CD4-positive, CD25-positive, alpha-beta regulatory T cell (primary cell): Measurements from ENCODE around the gene SLC38A10. TPM values are rescaled to one million over a fixed set of nuclear protein-coding genes. Genes with fewer than 3 reads are reported as not detected.

Experiments
- ATAC-seq, 2 donors: fragments of 150-1000 bp; cut with Tn5 transposase; one replicate each; pipeline ENCODE4 v1.10.0; 2021; ENCODE audit warnings: low read depth in 2 of 2, moderate number of reproducible peaks in 2 of 2, moderate library complexity in 1 of 2
- DNase-seq, 3 donors: peaks; one replicate each; pipeline versions ENCODE4 v3.0.0 to v3.0.0-alpha.2; 2012 to 2022; ENCODE audit warnings: mixed read lengths in 1 of 3
- H3K27ac ChIP-seq: one replicate; pipeline ENCODE4 v1.7.0; 2013; ENCODE audit warnings: mild to moderate bottlenecking, low read length; ENCODE audit not compliant: insufficient read depth, poor library complexity, severe bottlenecking
- H3K27me3 ChIP-seq: one replicate; pipeline ENCODE4 v1.7.0; 2013; ENCODE audit warnings: low read length; ENCODE audit not compliant: control insufficient read depth, insufficient read depth
- H3K36me3 ChIP-seq: one replicate; pipeline ENCODE4 v1.7.0; 2013; ENCODE audit warnings: mild to moderate bottlenecking, low read length, moderate library complexity; ENCODE audit not compliant: control insufficient read depth, insufficient read depth
- H3K4me1 ChIP-seq: 2 replicates; pipeline ENCODE4 v1.7.0; 2013; ENCODE audit warnings: mild to moderate bottlenecking, low read length; ENCODE audit not compliant: insufficient read depth, control insufficient read depth, poor library complexity, severe bottlenecking
- H3K4me3 ChIP-seq: one replicate; pipeline ENCODE4 v1.7.0; 2013; ENCODE audit warnings: low read depth, mild to moderate bottlenecking, low read length, moderate library complexity
- H3K9me3 ChIP-seq, 2 experiments: 1 replicate in 1 of 2; 2 replicates in 1 of 2; pipeline ENCODE4 v1.7.0; 2013; ENCODE audit warnings: low read length in 2 of 2, mild to moderate bottlenecking in 1 of 2, moderate library complexity in 1 of 2; ENCODE audit not compliant: control insufficient read depth in 2 of 2
- H3K27ac Mint-ChIP-seq, 3 donors: one replicate each; pipeline ENCODE4 v1.8.0; 2020 to 2022; ENCODE audit warnings: mild to moderate bottlenecking in 3 of 3, mixed read lengths in 3 of 3, moderate library complexity in 2 of 3
- H3K27me3 Mint-ChIP-seq: one replicate; pipeline ENCODE4 v1.8.0; 2022; ENCODE audit warnings: mild to moderate bottlenecking, mixed read lengths
- H3K36me3 Mint-ChIP-seq: one replicate; pipeline ENCODE4 v1.8.0; 2020; ENCODE audit warnings: mixed read lengths
- H3K4me1 Mint-ChIP-seq, 4 donors: one replicate each; pipeline ENCODE4 v1.8.0; 2020 to 2022; ENCODE audit warnings: mixed read lengths in 4 of 4, mild to moderate bottlenecking in 1 of 4
- H3K4me3 Mint-ChIP-seq, 4 donors: one replicate each; pipeline ENCODE4 v1.8.0; 2020 to 2022; ENCODE audit warnings: mild to moderate bottlenecking in 4 of 4, mixed read lengths in 4 of 4, moderate library complexity in 3 of 4
- H3K9me3 Mint-ChIP-seq, 7 donors: one replicate each; pipeline ENCODE4 v1.8.0; 2020 to 2022; ENCODE audit warnings: mixed read lengths in 7 of 7, mild to moderate bottlenecking in 3 of 7, moderate library complexity in 2 of 7
- polyA plus RNA-seq, 4 donors: library from polyadenylated mRNA; unstranded; fragments of 300-500 nt; fragmentation: Illumina TruSeq; gene quantifications; one replicate each; pipeline ENCODE4 v1.2.3, GENCODE V29; 2021
- total RNA-seq: library from RNA; stranded (reverse); gene quantifications from one replicate; pipeline ENCODE4 v1.2.3, GENCODE V29; 2022

SLC38A10 gene
- total and polyA plus RNA-seq, 5 donors from 2014 or later, result 38.2 to 66.3 (median 50.1) TPM

GRCh38 chr17:81235822-81236740 lies 59.0 kb downstream of the SLC38A10 start:
- Histone ChIP-seq H3K4me3 (no peak overlapping the region), H3K4me1 (peaks cover 33% of the 10 kb centered on the region), H3K9me3 (no peaks in the 10 kb centered on the region), H3K27me3 (no peaks in the 10 kb centered on the region), H3K27ac (no peak overlapping the region), H3K36me3 (peaks cover 5% of the 10 kb centered on the region)
- H3K9me3 Mint-ChIP-seq, result no peaks in the 10 kb centered on the region
- peak overlapping the region in 1 of 3 donors; percentile 90 for H3K27ac Mint-ChIP-seq
- DNase-seq (no peak), ATAC-seq (no peak)
- H3K4me1 Mint-ChIP-seq, result peaks cover 5 to 36% (median 23%) of the 10 kb centered on the region in 4 donors
- peak overlapping the region in 3 of 4 donors; percentile 47 to 69 (median 52) for H3K4me3 Mint-ChIP-seq
- no peaks in the 10 kb centered on the region for H3K27me3 Mint-ChIP-seq
- H3K36me3 Mint-ChIP-seq, result peaks cover 10% of the 10 kb centered on the region

DNA sequence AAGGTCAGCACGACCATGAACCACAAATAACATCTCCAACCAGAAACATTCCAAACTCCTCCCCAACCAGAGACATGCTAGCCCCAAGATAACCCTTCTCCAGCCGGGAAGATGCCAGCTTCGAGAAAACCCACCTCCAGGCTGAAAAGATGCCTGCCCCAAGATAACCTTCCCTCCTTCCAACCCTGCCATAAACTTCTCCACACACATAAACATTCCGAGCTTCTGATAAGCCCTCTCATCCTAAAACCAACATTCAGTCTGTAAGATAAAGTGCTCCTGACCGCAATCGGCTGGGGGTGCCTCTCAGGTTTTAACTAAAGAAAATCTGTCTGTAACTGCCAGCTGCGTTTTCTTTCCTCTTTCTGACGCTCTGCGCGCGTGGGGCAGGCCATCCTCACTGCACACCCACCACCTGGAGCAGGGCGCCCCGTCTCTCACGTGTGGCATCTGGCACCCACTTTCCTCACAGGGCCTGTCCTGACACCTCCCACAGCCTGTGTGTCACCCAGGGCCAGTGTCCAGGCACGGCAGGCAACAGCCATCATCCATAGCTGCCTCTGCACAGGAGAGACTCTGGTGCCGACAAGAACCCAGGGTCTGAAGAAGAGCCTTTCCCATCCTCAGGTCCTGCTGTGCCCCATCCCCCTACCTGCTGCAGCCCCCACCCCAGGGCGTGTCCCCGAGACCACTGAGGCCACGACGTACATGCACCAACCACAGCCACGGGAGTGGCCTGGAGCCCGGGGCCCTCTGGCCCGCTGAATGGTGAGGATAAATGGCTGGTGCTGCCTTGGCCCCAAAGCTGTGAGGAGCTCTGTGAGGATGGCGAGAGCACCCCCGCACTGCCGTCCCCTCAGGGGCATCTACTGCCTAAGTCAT lies 59.9 kb downstream of the SLC38A10 start:
- peak overlapping the region in 2 of 4 donors; percentile 19 to 59 for H3K4me3 Mint-ChIP-seq
- Histone ChIP-seq H3K27ac (no peak overlapping the region), H3K4me3 (no peak overlapping the region), H3K4me1 (peaks cover 27% of the 10 kb centered on the region), H3K9me3 (no peaks in the 10 kb centered on the region), H3K27me3 (no peaks in the 10 kb centered on the region), H3K36me3 (peaks cover 13% of the 10 kb centered on the region)
- peaks cover 5 to 30% (median 19%) of the 10 kb centered on the region in 4 donors for H3K4me1 Mint-ChIP-seq
- DNase-seq (no peak), ATAC-seq (no peak)
- H3K27ac Mint-ChIP-seq, result peak overlapping the region in 2 of 3 donors; percentile 56 to 95
- H3K27me3 Mint-ChIP-seq, result no peaks in the 10 kb centered on the region
- H3K9me3 Mint-ChIP-seq, result no peaks in the 10 kb centered on the region
- H3K36me3 Mint-ChIP-seq, result peaks cover 12% of the 10 kb centered on the region

GRCh38 chr17:81234506-81234855 lies 60.6 kb downstream of the SLC38A10 start:
- no peaks in the 10 kb centered on the region for H3K9me3 ChIP-seq
- no peak for ATAC-seq
- no peaks in the 10 kb centered on the region for H3K27me3 ChIP-seq
- Mint-ChIP-seq H3K4me1 (peaks cover 5 to 28% (median 21%) of the 10 kb centered on the region in 4 donors), H3K4me3 (peak overlapping the region in 2 of 4 donors; percentile 19 to 59), H3K36me3 (peaks cover 19% of the 10 kb centered on the region), H3K27me3 (no peaks in the 10 kb centered on the region), H3K27ac (peak overlapping the region in 1 of 3 donors; percentile 56), H3K9me3 (no peaks in the 10 kb centered on the region)
- H3K27ac ChIP-seq, result no peak overlapping the region
- DNase-seq, result no peak
- peaks cover 17% of the 10 kb centered on the region for H3K36me3 ChIP-seq
- H3K4me3 ChIP-seq, result no peak overlapping the region
- peaks cover 21% of the 10 kb centered on the region for H3K4me1 ChIP-seq

DNA sequence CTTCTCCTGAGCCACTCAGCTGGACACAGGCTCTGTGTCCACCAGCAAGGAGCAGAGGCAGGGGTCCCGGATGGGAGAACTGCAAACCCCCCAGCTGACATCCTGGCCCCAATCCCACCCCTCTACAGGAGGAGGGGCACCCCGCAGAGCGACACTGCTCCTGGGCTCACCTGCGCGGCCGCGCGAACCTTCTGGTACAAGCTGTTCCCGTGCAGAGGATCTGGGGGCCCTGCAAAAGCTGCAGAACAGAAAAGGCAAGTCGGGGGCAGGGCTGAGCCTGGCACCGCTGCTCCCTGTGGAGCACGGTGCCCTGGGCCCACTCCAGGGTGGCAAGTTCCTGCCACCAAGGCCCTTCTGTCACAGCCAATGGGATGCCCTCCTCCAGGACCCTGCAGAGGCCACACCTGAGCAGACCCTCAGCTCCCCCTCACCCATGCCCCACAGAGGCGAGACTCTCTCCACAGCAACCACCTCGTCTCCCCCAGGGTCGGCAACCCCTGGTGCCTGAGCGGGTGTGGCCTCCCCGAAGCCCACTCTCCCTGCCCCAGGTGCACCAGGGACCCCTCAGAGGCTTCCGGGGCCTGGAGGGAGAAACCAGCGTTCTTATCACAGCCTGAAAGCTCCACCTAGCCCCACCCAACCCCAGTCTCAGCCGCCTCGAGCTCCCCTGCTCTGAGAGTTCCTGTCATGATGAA lies 61.1 kb downstream of the SLC38A10 start:
- Histone ChIP-seq H3K27me3 (no peaks in the 10 kb centered on the region), H3K9me3 (no peaks in the 10 kb centered on the region), H3K4me3 (no peak overlapping the region), H3K27ac (no peak overlapping the region), H3K36me3 (peaks cover 17% of the 10 kb centered on the region), H3K4me1 (peaks cover 21% of the 10 kb centered on the region)
- Mint-ChIP-seq H3K27ac (no peak overlapping the region), H3K4me1 (peaks cover 2 to 24% (median 20%) of the 10 kb centered on the region in 4 donors), H3K9me3 (no peaks in the 10 kb centered on the region), H3K36me3 (peaks cover 19% of the 10 kb centered on the region), H3K27me3 (no peaks in the 10 kb centered on the region), H3K4me3 (no peak overlapping the region)
- DNase-seq (no peak), ATAC-seq (no peak)

DNA sequence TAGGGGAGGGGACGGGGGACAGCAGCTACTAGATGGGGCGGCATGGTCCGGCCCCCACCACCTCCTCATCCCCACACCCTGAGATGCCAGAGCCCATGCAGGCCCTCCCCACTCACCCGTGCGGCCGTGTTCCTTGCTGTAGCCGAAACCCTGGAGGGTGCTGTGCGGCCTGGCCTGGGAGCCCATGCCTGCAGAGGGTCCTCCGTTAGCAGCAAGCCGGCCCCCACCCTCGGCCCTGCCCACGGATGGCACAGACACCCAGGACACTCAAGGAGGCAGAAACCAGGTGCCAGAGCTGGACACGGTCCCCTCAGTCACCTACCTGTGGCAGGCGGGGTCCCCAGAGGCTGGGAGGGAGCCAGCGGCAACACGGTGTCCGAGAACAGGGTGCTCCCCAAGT lies 61.8 kb downstream of the SLC38A10 start:
- Mint-ChIP-seq H3K27ac (no peak overlapping the region), H3K4me1 (peaks cover 0 to 22% (median 19%) of the 10 kb centered on the region in 4 donors), H3K4me3 (no peak overlapping the region), H3K9me3 (no peaks in the 10 kb centered on the region), H3K36me3 (peaks cover 21% of the 10 kb centered on the region), H3K27me3 (no peaks in the 10 kb centered on the region)
- DNase-seq (no peak), ATAC-seq (no peak)
- Histone ChIP-seq H3K27ac (no peak overlapping the region), H3K9me3 (no peaks in the 10 kb centered on the region), H3K4me3 (no peak overlapping the region), H3K36me3 (peaks cover 17% of the 10 kb centered on the region), H3K27me3 (no peaks in the 10 kb centered on the region), H3K4me1 (peaks cover 19% of the 10 kb centered on the region)

DNA sequence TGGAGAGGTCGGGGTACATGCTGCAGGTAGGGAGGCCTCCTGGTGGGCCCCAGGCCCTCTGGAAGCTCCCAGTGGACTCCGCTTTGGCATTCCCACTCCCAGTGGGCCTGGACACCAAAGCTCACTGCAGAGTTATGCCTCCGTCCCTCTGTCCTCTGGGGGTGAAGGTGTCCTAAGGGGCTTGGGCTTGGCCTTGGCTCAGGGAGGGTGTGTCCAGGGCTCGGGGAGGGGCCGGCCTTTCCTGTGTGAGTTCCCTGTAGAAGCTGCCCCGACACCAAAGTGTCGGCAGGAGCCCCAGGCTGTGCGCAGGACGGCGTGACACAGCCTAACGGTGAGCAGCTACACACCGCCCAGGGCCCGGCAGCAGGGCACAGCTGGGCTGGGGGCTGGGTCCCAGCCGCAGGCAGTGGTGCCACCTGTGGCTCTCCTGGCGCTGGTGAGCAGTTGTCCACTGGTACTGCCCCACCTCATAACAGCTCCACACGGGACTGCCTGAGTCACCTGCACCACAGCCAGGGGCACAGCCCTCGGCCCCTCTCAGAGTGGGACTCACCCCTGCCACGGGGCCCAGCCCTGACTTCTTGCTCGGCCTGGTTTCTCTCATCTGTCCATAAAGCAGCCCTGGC lies 62.4 kb downstream of the SLC38A10 start:
- DNase-seq, result no peak
- no peaks in the 10 kb centered on the region for H3K9me3 ChIP-seq
- H3K9me3 Mint-ChIP-seq, result no peaks in the 10 kb centered on the region

More for the DNA sequence above, 62.4 kb downstream of the SLC38A10 start:
- no peaks in the 10 kb centered on the region for H3K27me3 Mint-ChIP-seq
- H3K27me3 ChIP-seq, result no peaks in the 10 kb centered on the region
- H3K4me3 ChIP-seq, result no peak overlapping the region
- no peak overlapping the region for H3K27ac ChIP-seq
- H3K4me3 Mint-ChIP-seq, result no peak overlapping the region
- no peak overlapping the region for H3K27ac Mint-ChIP-seq
- H3K4me1 ChIP-seq, result peaks cover 14% of the 10 kb centered on the region
- peaks cover 17% of the 10 kb centered on the region for H3K36me3 ChIP-seq
- peaks cover 0 to 23% (median 18%) of the 10 kb centered on the region in 4 donors for H3K4me1 Mint-ChIP-seq
- no peak for ATAC-seq
- H3K36me3 Mint-ChIP-seq, result peaks cover 24% of the 10 kb centered on the region
